Activated CD8-positive, alpha-beta memory T cell treated with anti-CD3 and anti-CD28 coated beads, Interleukin-2, amount 50 U/mL, for 48 hours (primary cell): ENCODE data around the gene C15orf40.

Experiments used
- DNase-seq: peaks from one replicate; pipeline ENCODE4 v3.0.0-alpha.2; 2020

Gene C15orf40

DNA sequence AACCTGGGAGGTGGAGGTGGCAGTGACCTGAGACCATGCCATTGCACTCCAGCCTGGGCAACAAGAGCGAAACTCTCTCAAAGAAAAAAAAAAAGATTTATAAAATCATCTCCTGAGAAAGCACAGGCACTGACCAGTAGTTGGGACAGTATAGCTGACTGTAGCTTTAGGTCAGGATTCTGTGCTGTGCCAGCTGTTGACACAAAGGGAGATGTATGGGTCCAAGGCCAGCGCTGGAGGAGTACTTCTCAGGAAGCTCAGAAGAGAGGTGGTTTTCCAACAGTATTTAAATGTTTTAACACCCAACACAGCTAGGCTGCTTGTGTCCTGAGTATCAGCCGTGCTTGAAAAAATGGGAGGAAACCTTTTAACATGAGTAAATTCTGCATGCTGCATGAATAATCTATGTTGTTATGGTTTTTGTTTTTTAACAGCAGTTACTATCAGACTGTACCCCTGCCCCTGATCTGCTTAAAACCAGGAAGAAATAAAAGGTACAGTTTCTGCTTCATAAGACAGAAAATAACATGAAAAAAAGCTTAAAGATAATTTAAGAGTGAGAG, 18.9 kb downstream of the C15orf40 start:
- no peak for DNase-seq

DNA sequence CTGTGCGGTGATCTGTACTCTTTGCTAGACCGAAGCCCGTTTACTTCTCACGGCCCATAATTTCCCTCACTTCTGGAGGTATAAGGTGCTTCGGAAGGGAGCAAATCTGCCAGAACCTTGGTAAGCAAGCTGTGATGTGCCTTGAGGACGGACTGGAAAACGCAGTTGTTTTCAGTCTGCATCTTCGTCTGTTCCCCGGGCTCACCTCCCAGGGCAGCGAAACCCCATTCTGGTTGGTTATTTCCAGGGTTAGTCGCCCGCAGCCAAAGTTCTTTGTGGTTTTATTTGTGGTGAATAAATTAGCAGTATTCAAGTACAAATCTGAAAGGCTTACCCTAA, 25.0 kb downstream of the C15orf40 start:
- DNase-seq: no peak

DNA sequence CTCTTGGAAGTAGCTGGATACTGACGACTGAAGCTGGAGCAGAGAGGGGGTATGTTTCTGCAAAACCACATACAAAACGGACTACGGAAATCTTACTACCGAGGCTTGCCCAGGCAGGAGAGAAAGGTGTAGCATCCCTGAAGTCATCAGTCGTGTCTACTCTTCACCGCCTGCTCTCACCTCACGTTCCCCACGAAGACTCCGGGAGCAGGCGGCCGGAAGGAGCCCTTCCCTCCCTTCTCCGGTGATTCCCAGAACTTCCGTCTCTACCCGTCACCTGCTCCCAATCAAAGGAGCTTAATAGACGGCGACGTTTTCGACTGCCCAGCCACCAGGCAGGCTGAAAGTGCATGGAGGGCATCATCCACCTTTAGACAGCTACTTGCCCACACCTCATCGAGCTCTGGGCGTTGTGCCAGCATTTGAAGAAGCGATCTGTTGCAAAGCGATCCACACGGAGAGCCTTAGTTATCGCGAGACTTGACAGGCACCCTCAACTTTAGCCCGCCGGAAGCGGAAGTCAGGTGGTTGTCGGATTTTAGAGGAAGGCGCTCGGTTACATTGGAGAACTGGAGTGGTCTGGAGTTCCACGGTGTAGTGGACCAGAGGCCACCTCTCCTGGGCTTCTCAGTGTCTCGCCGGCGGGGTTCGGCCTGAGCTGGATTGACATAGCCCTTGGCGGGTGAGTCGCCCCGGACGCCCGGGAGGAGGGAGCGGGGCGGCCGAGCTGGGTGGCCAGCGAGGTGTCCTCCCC, 25.6 kb downstream of the C15orf40 start, which contains the start of gene RAMAC:
TSS of gene RAMAC (plus strand) at position 523 of the 754 bp plus-strand sequence. CDS start 2,809 bp downstream, outside the sequence.
- DNase-seq: peak; percentile 93

DNA sequence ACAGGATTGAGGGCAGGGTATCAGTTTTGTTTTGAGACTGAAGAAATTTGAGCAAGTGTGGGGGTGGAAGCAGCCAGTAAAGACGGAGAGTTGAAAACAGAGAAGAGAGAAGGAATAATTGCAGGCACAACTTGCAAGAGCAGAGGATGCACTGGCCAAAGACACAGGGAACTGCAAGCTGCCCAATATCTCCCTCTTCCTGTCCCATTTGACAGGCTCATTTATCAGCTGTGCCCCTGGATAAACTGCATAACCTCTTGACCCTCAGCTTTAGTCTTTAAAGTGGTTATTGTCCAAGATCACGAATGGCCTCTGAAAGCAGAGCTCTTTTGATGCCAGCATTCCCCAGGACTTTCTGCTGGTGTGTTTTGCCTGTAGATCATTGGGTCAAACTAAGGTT, 30.5 kb downstream of the C15orf40 start:
- no peak for DNase-seq

DNA sequence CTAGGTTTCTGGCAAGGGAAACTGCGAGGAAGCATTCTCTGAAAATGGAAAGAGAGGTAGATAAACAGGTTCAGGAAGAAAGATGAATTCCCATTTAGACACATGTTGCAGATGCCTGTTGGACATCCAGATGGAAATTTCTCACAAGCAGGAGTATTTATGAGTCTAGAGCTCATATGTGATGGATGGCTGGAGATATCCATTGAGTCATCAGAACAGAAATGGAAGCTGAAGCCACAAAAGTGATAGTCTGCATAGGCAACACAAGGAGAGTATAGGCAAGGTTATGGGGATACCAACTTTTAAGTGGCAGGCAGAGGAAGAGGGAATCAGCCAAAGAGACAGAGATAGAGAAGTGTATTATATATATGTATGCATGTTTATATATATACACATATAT, 31.7 kb downstream of the C15orf40 start:
- DNase-seq: no peak

DNA sequence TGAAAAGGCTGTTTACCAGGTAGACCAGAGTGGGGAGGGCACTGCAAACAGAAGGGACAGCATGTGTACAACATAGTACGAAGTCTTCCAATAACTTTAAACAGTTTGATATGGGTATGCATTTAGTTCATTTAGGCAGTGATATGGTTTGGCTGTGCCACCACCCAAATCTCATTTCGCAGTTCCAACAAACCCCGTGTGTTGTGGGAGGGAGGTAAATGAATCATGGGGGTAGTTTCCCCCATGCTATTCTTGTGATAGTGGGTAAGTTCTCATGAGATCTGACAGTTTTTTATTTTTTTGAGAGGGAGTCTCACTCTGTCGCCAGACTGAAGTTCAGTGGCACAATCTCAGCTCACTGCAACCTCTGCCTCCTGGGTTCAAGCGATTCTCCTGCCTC, 33.0 kb downstream of the C15orf40 start:
- DNase-seq: no peak

DNA sequence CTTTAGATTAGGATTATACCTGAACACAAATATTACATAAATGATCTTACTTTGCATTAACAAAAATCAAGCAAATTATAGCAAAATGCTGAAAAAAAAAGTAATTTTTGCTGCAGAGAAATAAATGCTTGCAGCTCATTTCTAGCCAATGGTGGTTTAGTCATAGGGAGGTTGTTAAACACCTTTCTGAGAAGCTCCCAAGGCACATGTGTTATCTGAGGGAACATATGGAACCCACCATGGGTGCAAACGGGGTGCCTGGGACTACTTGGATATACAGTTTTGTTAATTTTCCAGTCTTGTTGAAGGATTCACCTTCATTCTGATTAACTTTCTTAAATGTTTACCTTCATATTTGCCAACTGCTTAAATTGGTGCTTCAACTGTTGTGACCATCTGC, 34.4 kb downstream of the C15orf40 start:
- no peak for DNase-seq

DNA sequence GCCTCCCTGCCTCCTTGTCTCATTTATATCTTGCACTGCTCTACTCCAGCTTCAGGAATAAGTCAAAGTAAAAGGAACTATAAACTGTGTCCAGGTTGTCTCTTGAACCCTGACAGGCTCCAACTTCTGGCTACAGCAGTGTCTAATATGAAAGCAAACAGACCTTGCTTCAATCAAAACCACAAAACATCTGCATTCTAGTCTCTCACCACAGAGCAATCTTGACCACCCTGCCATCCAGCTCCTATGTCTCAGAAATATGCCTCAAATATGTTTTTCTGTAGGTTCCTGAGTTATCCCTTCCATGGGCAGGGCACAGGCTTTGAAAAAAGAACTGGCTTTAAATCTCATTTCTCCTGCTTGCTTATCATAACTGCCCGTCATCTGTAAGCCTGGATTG, 38.4 kb downstream of the C15orf40 start:
- DNase-seq: no peak

DNA sequence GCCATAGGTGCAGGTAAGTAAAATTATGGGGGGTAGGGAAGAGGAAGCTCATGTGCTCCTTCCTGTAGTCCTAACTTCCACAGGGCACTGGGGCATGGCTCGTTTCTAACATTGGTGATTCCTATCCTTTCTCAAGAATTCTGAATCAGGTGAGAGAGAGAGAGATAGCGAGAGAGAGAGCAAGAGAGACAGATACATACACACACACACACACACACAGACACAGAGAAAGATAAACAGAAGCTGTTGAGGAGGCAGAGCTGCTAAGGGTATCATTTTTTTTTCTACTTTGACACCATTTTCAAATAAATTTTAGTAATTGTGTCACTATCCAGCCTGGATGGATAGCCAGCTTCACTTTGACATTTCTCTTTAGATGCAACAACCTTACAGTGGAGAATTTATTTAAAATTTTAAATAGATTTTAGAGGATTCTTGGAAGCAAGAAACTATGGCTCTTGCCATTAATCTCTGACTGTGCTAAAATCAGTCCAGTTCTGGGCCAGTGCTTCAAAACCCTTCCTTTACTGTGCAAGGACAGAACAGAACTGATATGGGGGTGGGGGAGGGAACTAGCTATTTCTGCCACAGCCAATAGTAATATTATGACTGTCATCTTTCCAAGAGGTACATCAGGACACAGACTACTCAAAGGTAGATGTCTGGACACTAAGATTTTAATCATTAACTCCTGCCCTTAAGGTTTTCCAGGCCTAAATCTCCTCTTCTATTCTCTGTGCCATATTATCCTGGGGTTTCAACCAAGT, 40.0 kb downstream of the C15orf40 start:
- no peak for DNase-seq

DNA sequence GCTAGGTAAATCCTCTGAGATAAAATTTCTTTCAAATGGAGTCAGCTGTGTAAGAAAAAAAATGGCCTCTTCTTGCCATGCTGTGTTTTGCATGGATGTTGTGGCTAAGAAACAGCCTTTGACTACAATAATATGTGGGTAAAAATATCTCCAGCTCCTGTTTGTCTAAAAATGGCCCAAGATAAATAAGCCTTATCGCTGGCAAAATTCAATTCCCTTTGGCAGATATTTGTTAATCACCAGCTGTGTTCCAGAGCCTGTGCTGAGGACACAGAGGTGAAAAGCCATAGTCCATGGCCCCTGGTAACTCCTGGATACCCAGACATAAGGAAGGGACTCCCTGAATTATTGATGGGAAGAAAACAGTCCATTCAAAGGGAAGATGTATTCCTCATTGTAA, 40.7 kb downstream of the C15orf40 start:
- DNase-seq: no peak

DNA sequence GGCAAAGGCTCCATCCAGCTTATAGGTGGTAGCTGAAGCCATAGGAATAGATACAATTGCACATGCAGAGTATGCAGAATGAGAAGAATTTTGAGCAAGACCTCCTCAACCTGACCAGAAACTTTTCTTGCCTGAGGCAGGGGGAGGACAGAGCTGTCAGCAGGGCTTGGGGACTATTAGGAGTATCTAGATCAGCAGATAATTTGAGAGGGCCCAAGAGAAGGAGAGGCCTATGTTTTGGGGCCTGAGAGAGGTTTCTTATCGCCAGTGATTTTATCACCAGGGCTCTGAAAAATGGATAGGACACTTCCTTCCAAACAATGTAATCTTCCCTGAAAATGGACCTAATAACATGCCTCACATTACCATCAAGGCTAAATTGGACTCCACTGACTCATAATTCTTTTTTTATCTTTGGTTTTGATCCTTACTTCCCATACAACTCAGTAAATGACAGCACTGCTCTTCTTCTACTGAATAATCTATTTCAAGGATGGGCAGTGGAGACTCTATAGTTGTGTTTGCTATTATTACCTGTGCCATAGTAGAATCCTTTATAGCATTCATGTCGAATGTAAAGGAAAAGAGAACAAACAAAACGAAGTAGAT, 41.3 kb downstream of the C15orf40 start:
- DNase-seq: no peak

DNA sequence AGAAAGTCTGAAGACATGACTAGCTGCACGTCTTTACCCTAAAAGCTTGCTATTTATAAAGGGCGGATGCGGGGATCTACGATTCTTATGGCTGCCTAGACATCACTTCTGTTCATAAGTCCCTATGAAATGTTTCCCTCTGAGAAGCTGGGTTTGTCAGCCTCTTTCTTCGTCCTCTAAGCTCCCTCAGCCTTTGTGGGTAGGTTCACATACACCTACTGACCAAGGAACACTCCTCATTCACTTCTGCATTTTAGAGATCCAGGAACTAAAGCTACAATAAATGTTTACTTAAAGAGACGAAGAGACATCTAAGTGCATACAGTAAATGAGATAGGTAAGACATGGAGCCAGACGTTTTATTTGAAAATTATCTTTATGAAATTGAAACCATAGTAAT, 42.1 kb downstream of the C15orf40 start:
- DNase-seq: no peak

DNA sequence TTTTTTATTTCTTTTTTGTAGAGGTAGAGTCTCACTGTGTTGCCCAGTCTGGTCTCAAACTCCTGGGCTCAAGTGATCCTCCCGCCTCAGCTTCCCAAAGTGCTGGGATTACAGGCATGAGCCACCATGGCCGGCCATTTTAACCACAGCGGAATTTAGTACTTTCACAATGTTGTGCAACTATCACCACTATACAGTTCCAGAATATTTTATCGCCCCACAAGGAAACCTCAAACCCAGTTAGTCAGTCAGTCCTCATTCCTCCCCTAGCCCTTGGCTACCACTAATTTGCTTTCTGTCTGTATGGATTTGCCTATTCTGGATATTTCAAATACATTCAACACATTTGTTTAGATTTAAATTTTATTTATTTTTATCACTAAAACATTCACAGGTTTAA, 43.4 kb downstream of the C15orf40 start:
- DNase-seq: no peak

DNA sequence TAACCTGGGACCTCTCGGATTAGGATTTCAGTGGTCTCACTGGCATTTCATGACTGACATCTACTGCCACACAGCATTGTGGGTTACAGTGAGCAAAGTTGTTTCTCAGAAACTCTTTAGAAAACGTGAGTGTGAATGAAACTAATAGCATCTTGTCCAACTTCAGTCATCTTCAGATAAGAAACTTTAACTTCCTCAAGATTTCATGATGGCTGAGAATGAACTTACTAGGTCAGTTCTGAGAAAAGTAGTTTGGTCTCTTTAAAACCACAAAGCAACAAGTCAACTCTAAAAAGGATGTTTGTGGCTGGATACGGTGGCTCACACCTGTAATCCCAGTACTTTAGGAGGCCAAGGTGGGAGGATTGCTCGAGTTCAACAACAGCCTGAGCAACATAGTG, 44.8 kb downstream of the C15orf40 start:
- DNase-seq: no peak

DNA sequence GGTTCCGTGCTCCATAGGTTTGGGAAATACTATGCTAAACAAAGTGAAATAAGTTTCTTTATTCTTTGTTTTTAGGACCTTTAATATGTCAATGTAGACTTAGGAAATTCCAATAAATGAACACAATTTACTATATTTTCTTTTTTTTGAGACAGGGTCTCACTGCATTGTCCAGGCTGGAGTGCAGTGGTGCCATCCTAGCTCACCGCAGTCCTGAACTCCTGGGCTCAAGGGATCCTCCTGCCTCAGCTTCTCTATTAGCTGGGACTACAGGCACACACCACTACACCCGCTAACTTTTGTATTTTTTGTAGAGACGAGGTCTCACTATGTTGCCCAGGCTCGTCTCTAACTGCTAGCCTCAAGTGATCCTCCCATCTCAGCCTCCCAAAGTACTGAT, 46.5 kb downstream of the C15orf40 start:
- no peak for DNase-seq

DNA sequence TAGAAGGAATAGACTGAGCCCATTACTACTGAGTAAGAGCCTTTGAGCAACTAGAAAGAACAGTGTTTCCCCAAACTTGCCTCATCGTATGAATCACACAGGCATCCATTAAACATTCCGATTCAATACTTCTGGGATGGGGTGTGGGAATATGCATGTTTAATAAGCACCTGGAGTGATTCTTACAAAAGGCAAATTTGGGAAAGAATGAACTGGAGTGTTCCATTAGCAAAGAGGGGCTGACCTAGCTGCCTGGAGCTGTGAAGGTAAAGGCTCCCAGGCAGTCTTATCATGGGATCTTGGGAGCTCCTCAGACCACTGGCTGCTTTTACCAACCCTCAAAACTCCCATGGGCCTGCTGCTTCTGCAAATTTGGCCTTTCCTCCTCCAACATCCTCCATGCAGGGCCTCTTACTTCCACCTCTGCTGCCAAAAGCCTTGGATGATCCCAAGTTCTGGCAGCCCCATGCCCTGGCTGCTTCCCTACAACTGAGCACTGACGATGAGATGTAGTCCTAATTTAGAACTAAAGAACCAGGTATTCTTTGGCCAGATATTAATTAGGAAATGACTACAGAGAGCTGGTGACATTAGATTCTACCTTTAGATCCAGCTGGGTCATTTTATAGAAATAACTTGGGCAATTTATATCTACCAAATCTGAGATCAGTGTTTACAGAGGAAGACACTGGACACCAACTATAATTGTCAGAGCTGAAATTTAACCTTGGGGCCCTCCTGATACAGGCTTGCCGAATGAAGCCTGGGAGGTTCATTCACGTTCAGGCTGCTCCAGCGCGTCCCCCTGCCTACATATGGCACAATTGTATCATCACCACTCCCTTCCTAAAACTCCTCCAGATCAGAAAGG, 47.7 kb downstream of the C15orf40 start:
- DNase-seq: no peak

DNA sequence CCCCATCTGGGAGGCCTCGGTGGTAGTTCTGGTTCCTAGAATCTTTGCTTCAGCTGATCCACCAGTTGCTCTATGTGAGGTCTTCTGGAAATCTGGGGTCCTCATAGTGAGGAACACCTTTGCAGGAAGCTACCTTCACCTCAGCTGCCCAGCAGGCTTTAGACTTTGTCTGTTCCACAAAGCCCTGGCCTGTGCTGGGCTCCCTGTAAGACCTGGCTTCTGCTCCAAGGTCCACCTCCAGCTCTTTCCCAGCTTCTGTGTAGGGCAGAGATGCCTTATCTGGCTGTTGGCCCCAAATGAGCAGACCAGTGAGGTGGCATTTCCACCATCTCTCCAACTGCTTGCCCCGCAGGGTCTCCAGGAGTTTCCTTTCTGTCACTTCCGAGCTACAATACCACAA, 50.7 kb downstream of the C15orf40 start:
- no peak for DNase-seq

DNA sequence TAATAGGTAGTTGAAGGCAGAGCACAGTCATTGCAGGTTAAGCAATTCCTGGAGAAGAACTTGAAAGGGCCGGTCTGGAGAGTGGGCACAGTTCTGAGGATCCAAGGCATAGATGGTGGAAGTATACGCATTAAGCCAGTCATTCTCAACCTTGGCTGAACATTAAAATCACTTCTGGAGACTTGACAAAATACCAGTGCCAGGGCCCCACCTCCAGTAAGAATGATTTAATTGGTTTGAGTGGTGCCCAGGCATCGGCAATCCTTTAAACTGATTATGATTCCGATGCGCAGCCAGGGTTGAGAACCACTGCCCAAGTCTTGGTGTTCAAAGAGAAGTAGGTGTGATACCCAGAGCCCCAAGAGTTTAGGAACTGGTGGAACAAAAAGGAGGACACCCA, 52.0 kb downstream of the C15orf40 start:
- DNase-seq: no peak

DNA sequence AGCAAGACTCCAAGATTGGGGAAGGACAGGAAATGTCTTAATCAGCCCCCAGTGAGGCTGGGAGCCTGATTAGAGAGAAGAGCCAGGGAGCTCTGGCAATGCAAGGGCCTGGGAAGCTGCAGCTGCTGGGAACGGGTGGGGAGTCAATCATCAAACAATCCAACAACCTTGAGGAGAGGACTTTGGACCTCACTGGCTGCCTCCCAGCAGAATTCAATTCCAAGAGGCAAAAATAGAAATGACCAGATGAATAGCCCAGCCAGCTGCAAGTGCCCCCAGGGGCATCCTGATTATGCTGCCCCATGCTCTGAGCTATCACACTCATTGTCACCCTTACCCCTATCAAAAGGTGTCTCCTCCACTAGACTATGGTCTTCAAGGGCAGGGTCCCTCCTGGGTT, 52.8 kb downstream of the C15orf40 start:
- no peak for DNase-seq

DNA sequence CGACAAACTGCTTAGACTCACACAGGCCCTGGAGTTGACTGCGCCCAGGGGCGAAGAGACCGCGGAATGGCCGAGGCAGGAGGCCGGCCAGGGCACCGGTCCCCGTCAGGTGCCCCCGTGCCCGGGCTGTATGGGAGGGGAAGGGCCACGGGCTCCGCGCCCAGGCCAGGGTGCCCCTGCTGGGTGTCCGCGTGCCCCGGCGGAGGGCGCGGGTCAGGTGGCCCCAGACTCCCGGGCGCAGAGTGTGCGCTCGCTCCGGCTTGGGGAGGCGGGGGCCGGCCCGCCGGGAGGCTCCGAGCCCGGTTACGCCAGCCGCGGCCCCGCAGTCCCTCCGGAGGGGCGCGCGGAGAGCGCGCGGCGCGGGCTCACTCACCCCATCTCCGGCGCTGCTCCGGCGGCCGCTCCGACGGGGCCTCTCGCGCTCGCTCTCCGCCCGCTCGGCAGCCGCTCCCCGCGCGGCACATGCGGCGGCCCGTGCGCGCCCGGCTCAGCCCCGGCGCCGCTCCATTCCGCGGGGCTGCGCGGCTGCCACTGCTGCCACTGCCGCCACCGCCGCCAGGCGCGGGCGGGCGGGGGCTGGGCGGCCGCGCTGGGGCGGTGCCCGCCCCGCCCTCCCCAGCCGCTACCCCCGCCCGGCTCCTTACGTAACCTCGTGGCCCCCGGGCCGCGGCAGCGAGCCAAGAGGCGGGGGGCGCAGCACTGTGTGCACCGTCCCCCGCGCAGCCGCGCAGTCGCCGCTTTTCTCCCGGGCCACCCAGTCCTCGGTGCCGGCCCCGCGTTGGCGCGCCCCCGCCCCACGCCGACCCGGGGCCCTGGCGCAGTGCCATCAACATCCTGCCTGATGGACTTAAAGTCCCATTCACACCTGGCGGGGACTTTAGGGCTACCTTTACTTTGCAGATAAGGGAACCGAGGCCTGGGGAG, 59.0 kb downstream of the C15orf40 start, which contains the start of gene HOMER2:
TSS of gene HOMER2 (minus strand) at position 563 of the 924 bp plus-strand sequence. CDS start at position 378, 185 bp downstream.
- peak; percentile 59 for DNase-seq

DNA sequence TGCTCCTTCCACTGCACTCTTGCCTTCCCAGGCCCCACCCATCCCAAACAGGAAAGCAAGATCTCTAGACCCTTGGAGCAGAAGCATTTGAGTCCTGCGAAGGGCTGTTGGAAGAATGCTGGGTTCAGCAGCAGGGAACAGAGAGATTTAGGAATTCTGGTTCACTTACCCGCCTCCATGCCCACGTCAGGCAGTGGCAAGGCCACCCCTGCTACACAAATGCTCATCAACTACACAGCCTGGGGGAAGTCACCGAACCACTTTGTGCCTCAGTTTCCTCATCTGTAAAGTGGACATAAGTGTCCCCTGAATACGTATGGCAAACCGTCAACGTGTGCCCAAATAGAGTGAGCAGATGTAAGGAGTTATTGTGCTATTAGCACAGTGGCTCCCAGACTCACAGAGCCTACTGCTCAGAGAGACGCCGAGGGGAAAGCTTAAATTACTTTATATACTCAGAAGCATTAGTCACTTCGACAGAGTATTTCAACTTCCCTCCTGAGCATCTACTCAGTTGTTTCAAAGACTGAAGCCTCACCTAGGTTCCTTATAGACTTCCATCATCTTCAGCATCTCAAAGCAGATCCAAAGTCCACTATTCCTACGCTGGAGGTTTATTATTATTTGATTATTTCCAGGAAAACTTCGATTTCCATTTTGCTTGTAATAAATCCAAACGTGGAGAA, 59.8 kb downstream of the C15orf40 start:
- DNase-seq: no peak
